HG03432 (cell line): ENCODE data around the gene PRKCB.

Source experiments
- ATAC-seq: cut with Tn5 transposase; IDR thresholded peaks from one replicate; pipeline ENCODE4 v1.9.1; 2021; ENCODE audit warnings: mild to moderate bottlenecking, moderate library complexity; ENCODE audit not compliant: unreplicated experiment

The PRKCB gene

GRCh38 chr16:23836078-23836403 lies 258 bp downstream of the PRKCB start:
- ATAC-seq, result no peak

GRCh38 chr16:23836404-23837311 lies 875 bp downstream of the PRKCB start:
- peak; percentile 23 for ATAC-seq

- ATAC-seq, result no peak
Measured at GRCh38 chr16:23837553-23838308, 1.9 kb downstream of the PRKCB start.

- no peak for ATAC-seq
Measured at GRCh38 chr16:23838485-23839142, 2.8 kb downstream of the PRKCB start.

GRCh38 chr16:23840310-23840709 lies 4.5 kb downstream of the PRKCB start:
- ATAC-seq, result no peak

GRCh38 chr16:23842137-23842600 lies 6.4 kb downstream of the PRKCB start:
- peak; percentile 78 for ATAC-seq

GRCh38 chr16:23843143-23843542 lies 7.4 kb downstream of the PRKCB start:
- peak; percentile 41 for ATAC-seq

- ATAC-seq, result no peak
Measured at GRCh38 chr16:23847251-23847650, 11.5 kb downstream of the PRKCB start.

GRCh38 chr16:23847948-23848347 lies 12.2 kb downstream of the PRKCB start:
- ATAC-seq, result no peak

- ATAC-seq, result no peak
Measured at GRCh38 chr16:23848958-23849357, 13.2 kb downstream of the PRKCB start.

GRCh38 chr16:23852794-23853562 lies 17.2 kb downstream of the PRKCB start:
- no peak for ATAC-seq

GRCh38 chr16:23855010-23855409 lies 19.2 kb downstream of the PRKCB start:
- no peak for ATAC-seq

- ATAC-seq, result no peak
Measured at GRCh38 chr16:23856251-23856709, 20.5 kb downstream of the PRKCB start.

GRCh38 chr16:23857256-23857880 lies 21.6 kb downstream of the PRKCB start:
- ATAC-seq, result no peak

- ATAC-seq, result no peak
Measured at GRCh38 chr16:23857881-23858269, 22.1 kb downstream of the PRKCB start.

GRCh38 chr16:23858542-23858941 lies 22.8 kb downstream of the PRKCB start:
- no peak for ATAC-seq

- ATAC-seq, result no peak
Measured at GRCh38 chr16:23859713-23860269, 24.0 kb downstream of the PRKCB start.

GRCh38 chr16:23861874-23862273 lies 26.1 kb downstream of the PRKCB start:
- ATAC-seq, result no peak

- no peak for ATAC-seq
Measured at GRCh38 chr16:23862556-23862955, 26.8 kb downstream of the PRKCB start.
